GM18861 (cell line): Measurements from ENCODE around the gene CRPPA.

Experiments used
- ATAC-seq: cut with Tn5 transposase; IDR thresholded peaks from one replicate; pipeline ENCODE4 v1.9.1; 2021; ENCODE audit not compliant: unreplicated experiment

The CRPPA gene

DNA sequence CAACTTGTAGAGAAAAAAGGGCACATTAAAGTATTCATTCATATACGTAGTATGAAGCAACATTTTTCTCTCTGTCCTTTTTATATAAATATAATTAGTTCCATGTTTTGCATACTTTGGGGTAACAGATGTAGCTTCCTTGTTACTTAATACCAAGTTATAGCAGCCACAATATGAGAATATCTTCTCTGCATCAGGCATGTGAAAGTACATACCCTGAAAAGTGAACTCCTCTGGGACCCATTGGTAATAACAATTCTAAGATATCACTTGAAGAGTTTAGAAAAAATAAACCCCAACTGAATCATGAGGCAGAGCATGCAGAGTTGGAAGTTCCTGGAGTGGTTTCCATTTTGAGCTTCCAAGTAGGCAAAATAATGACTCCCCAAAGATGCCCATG is 2.4 kb upstream of the CRPPA start:
- no peak for ATAC-seq

DNA sequence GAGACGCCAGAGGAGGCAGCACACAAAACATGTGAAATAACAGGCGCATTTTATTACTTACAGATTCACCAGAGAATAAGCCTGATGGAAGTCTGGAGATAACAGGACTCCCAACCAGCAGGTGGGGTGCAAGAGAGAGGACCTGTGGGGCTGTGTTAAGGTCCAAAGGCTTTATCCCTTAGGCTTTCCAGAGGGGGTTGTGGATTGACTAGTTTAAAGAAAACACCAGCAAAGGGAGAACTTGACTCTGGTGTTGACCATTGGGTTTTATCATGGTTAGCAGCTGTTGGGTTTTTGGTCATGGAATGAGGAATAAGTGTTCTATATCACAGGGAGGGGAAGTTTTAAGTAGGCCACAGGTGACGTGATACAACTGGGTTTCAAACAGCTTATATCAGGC is 1.6 kb upstream of the CRPPA start:
- no peak for ATAC-seq

DNA sequence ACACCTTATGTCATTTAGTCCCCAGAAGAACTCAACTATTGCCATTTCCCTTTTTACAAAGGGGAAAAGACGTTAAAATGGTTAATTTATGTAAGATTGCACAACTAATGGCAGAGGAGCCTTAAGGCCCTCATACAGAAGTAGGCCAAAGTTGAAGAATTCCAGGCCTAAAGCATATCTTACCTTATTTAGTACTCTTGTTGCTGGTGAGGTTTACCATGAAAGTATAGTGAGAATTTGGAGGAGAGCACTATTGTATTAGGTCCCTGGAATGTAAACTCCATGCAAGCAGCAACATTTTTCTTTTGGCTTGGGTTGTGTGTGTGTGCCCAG is 731 bp upstream of the CRPPA start:
- ATAC-seq = no peak

DNA sequence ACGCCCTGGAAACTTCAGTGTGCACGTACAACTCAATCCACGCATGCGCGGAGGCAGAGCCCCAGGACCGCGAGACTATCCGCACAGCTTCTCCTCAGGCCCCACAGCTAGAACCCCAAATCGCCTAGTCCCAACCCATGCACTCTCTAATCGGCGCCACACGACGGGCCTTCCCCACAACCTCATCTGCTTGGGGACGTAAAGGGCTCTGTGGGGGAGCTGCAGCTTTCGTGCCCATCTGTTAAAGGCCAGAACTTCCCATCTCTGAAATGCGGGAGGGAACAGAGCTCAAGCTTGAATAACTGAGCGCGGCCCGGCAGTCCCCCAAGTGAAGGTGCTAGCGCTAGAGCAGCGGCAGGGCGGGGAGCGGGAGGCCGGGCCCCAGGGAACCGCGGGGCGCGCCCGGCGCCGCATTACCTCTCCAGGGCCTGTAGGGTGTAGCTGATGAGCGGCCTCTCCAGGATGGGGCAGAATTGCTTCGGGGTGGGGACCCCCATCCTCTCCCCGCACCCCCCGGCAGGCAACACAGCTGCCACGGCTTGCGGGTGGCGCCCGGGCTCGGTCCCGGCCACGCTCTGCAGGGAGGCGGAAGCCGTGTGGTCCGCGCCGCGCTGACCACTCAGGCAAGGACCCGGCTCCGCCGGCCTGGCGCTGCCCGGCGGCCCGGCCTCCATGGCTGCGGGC is 547 bp downstream of the CRPPA start:
- ATAC-seq = peak; percentile 77

DNA sequence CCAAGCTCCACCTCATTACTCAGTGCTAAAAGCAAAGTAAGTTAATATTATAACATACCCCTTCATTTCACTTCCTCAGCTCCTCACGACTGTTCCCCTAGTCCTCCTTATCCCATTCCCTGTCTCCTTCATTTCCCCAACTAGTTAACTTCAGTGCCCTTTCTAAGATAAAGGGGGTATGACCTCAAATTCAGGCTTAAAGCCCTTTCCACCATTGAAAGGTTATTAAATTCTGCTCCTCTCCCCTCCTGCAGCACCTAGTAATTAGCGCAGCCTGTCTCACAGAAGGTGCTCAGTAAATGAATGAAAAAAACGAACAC is 1.0 kb downstream of the CRPPA start:
- no peak for ATAC-seq

DNA sequence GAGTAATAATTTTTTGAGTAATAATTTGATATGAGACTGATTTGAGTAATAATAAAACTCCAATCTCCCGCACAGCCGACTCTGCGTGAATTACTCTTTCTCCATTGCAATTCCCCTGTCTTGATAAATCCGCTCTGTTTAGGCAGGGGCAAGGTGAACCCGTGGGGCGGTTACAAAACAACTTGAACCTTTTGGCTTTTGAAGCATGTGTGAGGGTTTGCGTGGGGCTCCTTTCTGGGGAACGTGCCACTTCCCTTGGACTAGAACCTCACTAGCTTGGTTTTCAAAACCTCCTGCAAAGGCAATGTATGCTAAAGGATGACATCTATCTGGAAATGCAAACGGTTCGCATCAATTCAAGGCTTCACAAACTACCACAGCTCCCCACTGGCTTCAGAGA is 1.5 kb downstream of the CRPPA start:
- ATAC-seq = no peak

DNA sequence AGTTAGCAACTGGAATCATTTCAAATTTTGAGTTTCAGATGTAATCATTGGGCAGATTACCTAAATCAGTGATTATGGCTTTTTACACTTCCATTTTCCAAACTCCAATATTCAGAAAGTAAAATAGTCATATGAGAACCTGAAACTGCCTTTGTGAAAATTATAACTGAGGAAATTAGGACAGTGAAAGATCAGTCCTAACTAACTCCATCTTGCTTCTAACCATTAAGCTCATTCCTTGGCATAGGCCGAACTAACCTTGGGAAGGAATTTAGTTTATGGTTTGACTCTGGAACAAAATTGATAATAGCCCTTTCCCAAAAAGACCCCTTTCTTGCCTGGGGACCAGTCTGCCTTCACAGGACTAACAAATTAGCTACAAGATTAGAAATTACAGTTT is 2.2 kb downstream of the CRPPA start:
- no peak for ATAC-seq

DNA sequence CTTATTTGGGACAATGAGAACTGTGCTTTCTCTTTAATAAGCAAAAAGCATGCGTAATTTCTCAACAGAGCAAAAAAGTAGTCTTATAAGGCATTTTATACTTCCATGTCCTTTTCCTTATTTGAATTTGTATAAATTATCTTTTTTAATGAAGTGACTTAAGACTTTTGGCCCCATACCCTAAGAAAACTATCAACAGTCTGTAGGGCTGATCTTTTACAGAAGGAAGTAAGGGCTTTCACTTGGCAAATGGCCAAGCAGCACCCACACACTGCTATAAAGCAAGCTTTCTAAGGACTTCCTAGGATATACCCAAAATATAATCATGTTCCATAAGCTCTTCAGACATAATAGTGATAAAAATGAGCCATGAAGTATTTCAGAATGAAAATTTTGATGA is 3.4 kb downstream of the CRPPA start:
- no peak for ATAC-seq

DNA sequence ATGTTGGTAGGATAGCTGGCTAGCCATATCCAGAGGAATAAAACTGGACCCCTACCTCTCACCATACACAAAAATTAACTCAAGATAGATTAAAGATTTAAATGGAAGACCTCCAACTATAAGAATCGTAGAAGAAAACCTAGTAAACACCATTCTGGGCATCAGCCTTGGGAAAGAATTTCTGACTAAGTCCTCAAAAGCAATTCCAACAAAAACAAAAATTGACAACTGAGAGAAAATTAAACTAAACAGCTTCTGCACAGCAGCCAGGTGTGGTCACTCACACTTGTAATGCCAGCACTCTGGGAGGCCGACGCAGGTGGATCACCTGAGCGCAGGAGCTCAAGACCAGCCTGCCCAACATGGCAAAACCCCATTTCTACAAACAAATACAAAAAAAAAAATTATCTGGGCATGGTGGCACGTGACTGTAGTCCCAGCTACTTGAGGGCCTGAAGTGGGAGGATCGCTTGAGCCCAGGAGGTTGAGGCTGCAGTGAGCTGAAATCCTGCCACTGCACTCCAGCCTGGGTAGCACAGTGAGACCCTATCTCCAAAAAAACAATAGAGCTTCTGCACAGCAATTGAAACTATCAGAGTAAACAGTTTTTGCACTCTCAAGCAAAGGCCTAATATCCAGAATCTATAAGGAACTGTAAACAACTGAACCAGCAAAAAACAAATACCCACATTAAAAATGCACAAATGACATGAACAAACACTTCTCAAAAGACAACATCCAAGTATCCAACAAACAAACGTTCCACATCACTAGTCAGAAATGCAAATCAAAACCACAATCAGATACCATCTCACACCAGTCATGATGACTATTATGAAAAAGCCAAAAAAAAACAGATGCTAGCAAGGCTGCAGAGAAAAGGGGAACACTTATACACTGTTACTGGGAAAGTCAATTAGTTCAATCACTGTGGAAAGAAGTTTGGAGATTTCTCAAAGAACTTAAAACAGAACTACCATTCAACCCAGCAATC is 4.8 kb downstream of the CRPPA start:
- ATAC-seq = no peak

DNA sequence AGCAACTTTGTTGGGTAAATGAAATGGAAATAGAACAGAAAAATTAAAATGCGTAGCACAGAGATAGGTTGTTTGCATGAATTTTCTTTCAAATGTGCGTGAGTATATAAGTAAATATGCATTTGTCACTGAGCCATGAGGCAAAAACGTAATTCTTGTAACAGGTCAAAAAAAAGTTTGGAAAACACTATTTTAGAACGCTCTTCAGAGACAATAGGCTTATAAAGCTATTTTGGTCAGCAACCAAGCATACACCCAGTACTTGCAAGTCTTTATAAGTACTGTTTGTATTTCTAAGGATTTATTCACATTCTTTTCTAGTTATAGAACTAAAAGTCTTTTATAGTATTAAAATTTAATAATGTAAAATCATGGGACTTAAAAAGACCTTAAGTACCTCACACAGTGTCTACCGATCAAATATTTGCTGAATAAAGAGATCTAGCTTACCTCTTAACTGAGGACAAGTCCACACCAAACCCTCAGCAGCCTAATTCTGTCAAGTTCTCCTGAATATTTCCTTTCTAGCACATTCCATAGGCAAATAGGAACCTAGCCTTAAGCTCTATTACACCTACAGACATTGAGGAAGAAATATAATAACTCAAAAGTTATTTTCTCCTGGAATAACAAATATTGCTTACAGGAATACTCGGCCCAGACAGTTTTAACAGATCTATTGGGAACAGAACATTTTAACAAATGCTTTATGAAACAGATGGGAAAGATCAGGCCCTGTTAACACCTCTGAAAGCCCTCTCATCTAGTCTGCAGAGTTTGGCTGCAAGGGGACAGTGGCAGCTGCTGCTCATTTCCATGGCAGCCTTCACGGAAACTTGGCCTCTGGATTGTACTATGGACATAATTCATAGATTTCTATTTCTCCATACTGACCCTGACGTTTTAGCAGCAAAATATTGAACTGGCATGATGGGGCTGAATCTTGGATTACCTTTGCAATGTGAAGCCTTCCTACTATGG is 8.8 kb downstream of the CRPPA start:
- no peak for ATAC-seq

DNA sequence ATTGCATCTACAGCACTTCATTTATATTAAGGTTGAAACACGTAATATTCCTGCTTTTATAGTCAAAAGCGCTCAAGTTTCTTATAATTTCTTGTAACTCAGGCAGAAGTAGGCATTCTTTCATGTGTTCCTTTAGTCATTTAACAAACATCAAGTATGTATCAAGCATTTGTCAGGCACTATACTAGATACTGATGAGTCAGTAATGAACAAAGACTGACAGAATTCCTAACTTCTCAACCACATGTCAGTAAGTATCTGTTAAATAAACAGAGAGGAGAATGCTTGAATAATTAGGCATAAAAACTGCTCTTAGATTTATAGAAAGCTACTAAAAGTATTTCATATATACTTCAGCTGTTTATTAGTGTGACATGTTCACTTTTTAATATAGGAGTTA is 9.9 kb downstream of the CRPPA start:
- ATAC-seq = no peak

DNA sequence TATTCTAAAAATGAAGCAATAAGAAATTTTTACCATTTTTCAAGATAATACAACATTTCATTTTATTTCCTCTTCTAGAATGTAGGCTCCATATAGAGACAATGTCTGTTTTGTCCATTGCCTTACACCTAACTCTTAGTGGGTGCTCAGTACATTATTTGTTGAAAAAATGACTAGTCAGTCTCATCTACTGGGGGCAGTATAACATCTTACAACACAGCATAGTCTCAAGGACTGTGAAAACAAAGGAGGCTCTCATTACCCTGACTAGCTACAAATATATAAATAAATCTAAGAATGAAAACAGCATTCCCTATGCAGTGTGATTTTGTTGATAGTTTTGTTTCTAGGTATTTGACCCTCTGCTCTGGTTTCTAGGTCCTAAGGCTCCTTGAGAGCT is 11.6 kb downstream of the CRPPA start:
- ATAC-seq = no peak

DNA sequence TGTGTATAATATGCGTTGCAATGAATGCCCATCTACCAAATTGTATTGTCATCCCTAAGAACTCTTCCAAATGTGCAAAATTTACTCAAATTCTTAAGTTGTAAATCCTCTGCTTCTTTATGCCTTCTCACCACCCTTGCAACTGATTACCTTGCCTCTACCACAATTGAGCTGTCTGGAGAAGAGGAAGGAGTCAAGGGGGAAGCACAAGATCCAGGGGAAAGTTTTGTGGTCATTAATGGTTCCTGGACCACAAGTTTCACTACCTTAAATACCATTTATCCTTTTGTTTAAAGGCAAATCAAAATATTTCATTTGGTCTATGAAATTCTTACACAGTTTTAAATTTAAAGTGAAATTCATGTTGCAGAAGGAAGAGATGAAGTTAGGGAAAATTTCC is 16.7 kb downstream of the CRPPA start:
- no peak for ATAC-seq

DNA sequence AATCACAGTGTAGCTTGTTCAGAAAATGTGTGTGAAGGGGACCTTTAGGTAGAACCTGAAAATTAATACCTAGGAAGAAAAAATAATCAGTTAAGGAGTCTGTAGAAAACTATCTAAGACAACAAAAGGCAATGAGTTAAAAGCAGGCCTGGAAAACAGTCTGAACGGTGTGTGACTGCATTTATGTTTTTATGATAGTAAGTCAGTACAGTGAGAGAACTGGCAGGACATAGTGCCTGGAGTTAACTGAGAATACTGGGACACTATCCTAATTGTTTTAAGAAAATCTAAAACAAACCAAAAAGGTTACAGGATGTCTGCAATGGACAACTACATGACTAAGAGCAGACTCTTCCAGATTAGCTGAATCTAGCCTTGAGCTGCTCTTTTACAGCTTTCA is 17.9 kb downstream of the CRPPA start:
- no peak for ATAC-seq

DNA sequence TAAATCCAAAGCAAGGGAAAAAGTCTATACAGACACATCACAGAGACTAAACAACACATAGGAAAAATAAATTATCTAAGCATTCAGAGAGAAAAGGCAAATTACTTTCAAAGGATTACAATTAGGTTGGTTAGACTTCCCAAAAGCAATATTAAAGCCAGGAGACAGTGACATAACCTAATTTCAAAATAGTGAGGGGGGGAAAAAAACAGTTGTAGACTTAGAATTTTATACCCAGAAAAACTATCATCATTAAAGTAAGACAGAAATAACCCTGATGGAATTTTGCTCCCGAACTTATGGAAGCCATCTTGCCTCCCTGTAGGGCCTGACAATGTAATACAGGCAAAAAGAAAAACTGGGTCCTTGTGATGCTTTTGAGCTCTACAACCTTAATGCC is 18.4 kb downstream of the CRPPA start:
- ATAC-seq = no peak

DNA sequence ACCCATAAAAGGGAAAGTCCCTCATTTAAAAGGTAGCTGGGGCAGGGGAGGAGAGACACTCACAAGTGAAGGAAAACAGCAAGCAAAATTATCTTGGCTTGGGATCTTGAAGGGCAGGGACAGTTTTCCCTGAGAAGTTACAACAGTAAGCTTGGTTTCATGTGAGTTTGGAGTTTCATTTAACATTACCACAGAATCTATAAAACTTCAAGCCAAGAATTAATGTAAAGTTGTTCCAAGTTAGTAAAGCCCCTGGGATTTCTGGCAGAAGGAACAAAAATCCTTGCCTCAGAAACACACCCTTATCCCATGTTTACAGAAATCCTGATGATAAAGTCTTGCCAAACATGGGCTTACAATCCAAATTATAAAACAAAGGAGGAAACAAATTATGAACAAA is 19.2 kb downstream of the CRPPA start:
- no peak for ATAC-seq

DNA sequence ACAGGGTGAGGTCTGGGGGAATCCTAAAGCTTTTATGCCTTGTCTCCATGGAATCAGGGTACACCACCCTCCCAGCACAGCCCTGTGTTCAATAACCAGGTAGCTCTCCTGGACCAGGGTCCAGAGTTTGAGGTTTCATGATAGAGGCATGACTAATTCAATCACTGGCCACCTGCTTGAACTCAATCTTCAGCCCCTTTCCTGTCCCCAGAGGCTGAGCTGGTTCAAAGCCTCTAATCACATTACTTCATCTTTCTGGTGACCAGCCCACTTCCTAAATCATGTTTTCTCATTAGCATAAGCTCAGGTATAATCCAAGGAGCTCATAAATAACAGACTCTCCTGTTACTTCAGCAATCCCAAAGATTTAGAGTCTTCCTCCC is 20.5 kb downstream of the CRPPA start:
- no peak for ATAC-seq

DNA sequence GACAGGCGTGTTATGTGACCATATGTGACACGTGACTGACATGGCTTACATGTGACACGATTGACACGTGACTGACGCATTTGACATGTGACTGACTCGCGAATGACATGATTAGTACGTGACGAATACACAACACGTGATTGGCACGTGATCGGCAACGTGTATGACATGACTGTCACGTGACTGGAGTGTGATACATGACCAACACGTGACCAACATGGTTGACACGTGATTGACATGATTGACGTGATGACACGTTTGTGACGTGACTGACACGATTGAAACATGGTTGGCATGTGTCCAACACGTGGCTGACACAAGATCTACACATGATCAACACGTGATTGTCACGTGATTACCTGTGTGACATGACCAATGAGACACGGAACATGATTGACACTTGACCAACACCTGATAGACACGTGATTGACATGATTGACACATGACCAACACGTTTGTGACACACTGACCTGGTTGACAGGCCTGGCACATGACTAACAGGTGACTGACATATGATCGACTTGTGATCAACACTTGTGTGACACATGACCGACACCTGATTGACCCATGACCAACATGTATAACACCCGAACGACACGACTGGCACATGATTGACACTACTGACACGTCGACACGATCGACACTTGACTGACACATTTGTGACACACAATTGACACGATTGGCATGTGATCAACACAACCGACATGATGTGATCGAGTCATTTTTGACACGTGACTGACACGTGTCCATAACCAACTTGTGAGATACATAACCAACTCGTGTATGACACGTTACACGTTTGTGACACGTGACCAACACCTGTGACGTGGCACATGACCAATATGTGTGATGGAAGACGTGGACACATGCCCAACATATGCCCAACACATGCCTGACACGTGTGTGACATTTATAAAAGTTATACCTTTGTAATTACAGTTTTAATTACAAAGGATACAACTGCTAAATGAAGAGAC is 21.1 kb downstream of the CRPPA start:
- no peak for ATAC-seq

DNA sequence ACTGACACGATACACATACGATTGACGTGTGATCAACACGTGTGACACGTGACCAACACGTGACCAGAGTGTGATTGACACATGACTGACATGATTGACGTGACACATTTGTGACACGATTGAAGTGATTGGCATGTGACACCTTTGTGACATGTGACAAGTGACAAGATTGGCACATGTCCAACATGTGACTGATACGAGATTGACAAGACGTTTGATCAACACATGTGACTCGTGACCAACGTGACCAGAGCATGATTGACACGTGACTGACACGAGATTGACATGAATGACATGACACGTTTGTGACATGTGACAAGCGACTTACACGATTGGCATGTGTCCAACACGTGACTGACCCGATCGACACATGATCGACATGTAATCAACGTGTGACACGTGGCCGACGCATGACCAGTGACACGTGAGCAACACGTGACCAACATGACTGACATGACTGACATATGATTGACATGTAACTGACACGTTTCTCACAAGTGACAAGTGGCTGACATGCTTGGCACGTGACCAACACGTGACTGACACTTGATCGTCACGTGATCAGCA is 22.0 kb downstream of the CRPPA start:
- no peak for ATAC-seq
